GM12878 (cell line): Measurements from ENCODE around the gene TECTB. TPM values are rescaled to one million over a fixed set of nuclear protein-coding genes. Genes with fewer than 3 reads are reported as not detected.

Source experiments
- ATAC-seq: fragments of 200-7000 bp; cut with Tn5 transposase; 3 replicates; pipeline ENCODE4 v1.9.1; 2020; ENCODE audit warnings: mild to moderate bottlenecking, moderate library complexity
- BruUV-seq: library from RNA; stranded (reverse); fragments of 400-500 nt; replicated peaks from 2 replicates; lab custom pipeline; 2021; lab: Mats Ljungman, UMichigan
- CTCF ChIA-PET: fragments of 300-600 bp; sonication (Branson Sonifier 250); formaldehyde crosslinking; extraction: SDS; loops from one replicate; lab custom pipeline; 2021; ENCODE audit warnings: inconsistent platforms; lab: Yijun Ruan, JAX
- POLR2A ChIA-PET: fragments of 350-600 bp; formaldehyde crosslinking; extraction: SDS; loops from one replicate; lab custom pipeline; 2021; ENCODE audit warnings: inconsistent platforms; lab: Charles Lee
- RAD21 ChIA-PET: fragments of 300-600 bp; sonication (Branson Sonifier 250); formaldehyde crosslinking; loops from one replicate; lab custom pipeline; 2023; ENCODE audit warnings: antibody characterized with exemption; ENCODE audit not compliant: unreplicated experiment; lab: Charles Lee
- SMC1A ChIA-PET: fragments of 300-600 bp; sonication (Branson Sonifier 250); formaldehyde crosslinking; loops from one replicate; lab custom pipeline; 2023; ENCODE audit not compliant: unreplicated experiment, uncharacterized antibody; lab: Charles Lee
- DNase-seq: peaks from one replicate; pipeline ENCODE4 v3.0.0-alpha.2; 2011; ENCODE audit warnings: low read depth, low spot score
- FAIRE-seq: peaks from 3 replicates; lab custom pipeline; 2011; peaks lifted over from hg19 to GRCh38; lab: Jason Lieb, UNC
- H2AFZ ChIP-seq: 2 replicates; pipeline ENCODE4 v1.6.0; 2011; ENCODE audit warnings: low read depth, low read length, control low read depth; ENCODE audit not compliant: control insufficient read depth
- H3K27ac ChIP-seq: 2 replicates; pipeline ENCODE4 v1.5.1; 2011; ENCODE audit warnings: control low read depth; ENCODE audit not compliant: control insufficient read depth, insufficient read depth
- H3K27me3 ChIP-seq, 2 experiments: replicated peaks in 1 of 2; 2 replicates each; pipeline versions ENCODE4 v1.6.0 to v1.6.1; 2011; ENCODE audit warnings: low read length in 1 of 2; ENCODE audit not compliant: control insufficient read depth in 2 of 2, insufficient read depth in 2 of 2
- H3K36me3 ChIP-seq, 2 experiments: 2 replicates each; pipeline ENCODE4 v1.5.1; 2011; ENCODE audit warnings: low read length in 1 of 2; ENCODE audit not compliant: control insufficient read depth in 2 of 2, insufficient read depth in 2 of 2
- H3K4me1 ChIP-seq: 2 replicates; pipeline ENCODE4 v1.6.1; 2011; ENCODE audit warnings: mild to moderate bottlenecking, low read length, moderate library complexity, mixed read lengths; ENCODE audit not compliant: control insufficient read depth, insufficient read depth
- H3K4me2 ChIP-seq: 2 replicates; pipeline ENCODE4 v1.6.0; 2011; ENCODE audit warnings: control low read depth; ENCODE audit not compliant: control insufficient read depth, insufficient read depth
- H3K4me3 ChIP-seq: fragments of 200-600 bp; sonication (generic); 2 replicates; pipeline ENCODE4 v1.5.1; 2016
- H3K79me2 ChIP-seq: 2 replicates; pipeline ENCODE4 v1.6.0; 2011; ENCODE audit warnings: low read length; ENCODE audit not compliant: control insufficient read depth, insufficient read depth
- H3K9ac ChIP-seq: 2 replicates; pipeline ENCODE4 v1.8.0; 2011; ENCODE audit warnings: low read length, control low read depth, mixed read lengths; ENCODE audit not compliant: control insufficient read depth, insufficient read depth
- H3K9me3 ChIP-seq: replicated peaks from 3 replicates; pipeline ENCODE4 v1.5.1; 2011; ENCODE audit warnings: mild to moderate bottlenecking, low read length; ENCODE audit not compliant: control insufficient read depth, insufficient read depth
- H4K20me1 ChIP-seq: 2 replicates; pipeline ENCODE4 v1.6.0; 2011; ENCODE audit not compliant: control insufficient read depth, insufficient read depth
- BHLHE40 ChIP-seq, 2 experiments: fragments of 450-650 bp in 1 of 2; IDR thresholded peaks; 2 replicates each; pipeline ENCODE4 v1.6.1; 2011 to 2017; ENCODE audit warnings: low read depth in 2 of 2, borderline replicate concordance in 1 of 2, improper control_type of control experiment in 1 of 2, low read length in 1 of 2, mild to moderate bottlenecking in 1 of 2
- CHD4 ChIP-seq: fragments of 200-600 bp; sonication (generic); IDR thresholded peaks from 2 replicates; pipeline ENCODE4 v1.6.1; 2016; ENCODE audit warnings: mild to moderate bottlenecking
- E4F1 ChIP-seq: fragments of 450-650 bp; IDR thresholded peaks from 2 replicates; pipeline ENCODE4 v1.6.1; 2018; ENCODE audit warnings: borderline replicate concordance, mild to moderate bottlenecking; ENCODE audit not compliant: partially characterized antibody
- EED ChIP-seq: sonication (generic); IDR thresholded peaks from 2 replicates; pipeline ENCODE4 v1.6.1; 2016; ENCODE audit warnings: antibody characterized with exemption, low read depth
- MEF2A ChIP-seq: IDR thresholded peaks from 2 replicates; pipeline ENCODE4 v1.6.1; 2011; ENCODE audit warnings: low read depth, mild to moderate bottlenecking, low read length, moderate library complexity; ENCODE audit not compliant: insufficient read depth
- MTA2 ChIP-seq: fragments of 450-650 bp; IDR thresholded peaks from 2 replicates; pipeline ENCODE4 v1.6.1; 2016; ENCODE audit warnings: low read depth, mild to moderate bottlenecking, moderate library complexity
- MTA3 ChIP-seq: IDR thresholded peaks from 2 replicates; pipeline ENCODE4 v1.6.1; 2012; ENCODE audit warnings: low read length, inconsistent platforms, borderline replicate concordance
- MYB ChIP-seq: fragments of 150-350 bp; IDR thresholded peaks from 2 replicates; pipeline ENCODE4 v1.6.1; 2014; ENCODE audit warnings: mild to moderate bottlenecking, low read depth, low read length, borderline replicate concordance
- NFYA ChIP-seq: IDR thresholded peaks from 2 replicates; pipeline ENCODE4 v1.6.1; 2011; ENCODE audit warnings: low read depth, mild to moderate bottlenecking, low read length, improper control_type of control experiment, borderline replicate concordance
- SIN3A ChIP-seq: IDR thresholded peaks from 2 replicates; pipeline ENCODE4 v1.6.1; 2012; ENCODE audit warnings: low read depth, low read length, improper control_type of control experiment
- SKIL ChIP-seq: fragments of 450-650 bp; IDR thresholded peaks from 2 replicates; pipeline ENCODE4 v1.6.1; 2017; ENCODE audit warnings: mild to moderate bottlenecking, low read depth, inconsistent platforms; ENCODE audit not compliant: poor library complexity, severe bottlenecking
- SREBF1 ChIP-seq: IDR thresholded peaks from 2 replicates; pipeline ENCODE4 v1.6.1; 2012; ENCODE audit warnings: mild to moderate bottlenecking, low read length
- TAF1 ChIP-seq: IDR thresholded peaks from 2 replicates; pipeline ENCODE4 v1.6.1; 2011; ENCODE audit warnings: mild to moderate bottlenecking, low read depth, low read length, borderline replicate concordance
- TARDBP ChIP-seq: IDR thresholded peaks from 2 replicates; pipeline ENCODE4 v1.6.1; 2016; ENCODE audit warnings: borderline replicate concordance
- WGBS: methylation state at CpG from one replicate; pipeline ENCODE4 v1.1.6; 2016; ENCODE audit warnings: low lambda C conversion rate; ENCODE audit not compliant: insufficient replicate concordance, insufficient coverage; ENCODE audit errors: missing lambda C conversion rate; 5-methylcytosine and 5-hydroxymethylcytosine counted together
- in situ Hi-C: fragments of 300-500 bp; cut with MboI; formaldehyde crosslinking; loops from 9 replicates; pipeline ENCODE4 v1.14.3; 2018; ENCODE audit warnings: mixed read lengths
- intact Hi-C: fragments of 100-400 bp; cut with micrococcal nuclease; formaldehyde crosslinking; loops from one replicate; pipeline ENCODE4 v1.14.2; 2022; ENCODE audit not compliant: unreplicated experiment
- polyA plus RNA-seq, 11 experiments: library from polyadenylated mRNA; depleted of rRNA in 4 of 11; unstranded in 6 of 11; stranded (reverse) in 5 of 11; fragments of >200 nt; fragmentation: Nextera tagmentation in 4 of 11; fragmentation: Illumina TruSeq in 1 of 11; extraction: Ambion mirVana in 4 of 11; extraction: Trizol in 1 of 11; gene quantifications; 1 replicate in 1 of 11; 2 replicates in 10 of 11; pipeline versions ENCODE4 v1.2.1 to v1.2.3, GENCODE V29; 2011 to 2016; ENCODE audit warnings: inconsistent platforms in 2 of 11, missing spikeins in 2 of 11, low read depth in 1 of 11
- total RNA-seq, 4 experiments: library from RNA; depleted of rRNA in 3 of 4; stranded (reverse); fragments of >200 nt in 3 of 4; fragmentation: Illumina TruSeq in 1 of 4; extraction: Trizol in 1 of 4; gene quantifications; 2 replicates each; pipeline versions ENCODE4 v1.2.1 to v1.2.3, GENCODE V29; 2013 to 2021
- TF ChIP-seq, protein P1 (sequence below): fragments of 450-650 bp; IDR thresholded peaks from 2 replicates; pipeline ENCODE4 v1.6.1; 2016; ENCODE audit warnings: mild to moderate bottlenecking, moderate library complexity, borderline replicate concordance

TECTB gene
- total and polyA plus RNA-seq, 10 of the 15 experiments (the other 5 are each of a cell fraction or from before 2014, with no cell fraction given) = not detected

GRCh38 chr10:112260831-112261230 lies 22.4 kb upstream of the TECTB start (continued):
- no peak for TF ChIP-seq MYB
- no peak for TF ChIP-seq TARDBP
- TF ChIP-seq BHLHE40 (IDR thresholded peaks at IDR 0.05; ENCODE audit: borderline replicate concordance in 1 of 2, low read depth in 2 of 2, low read length in 1 of 2) = no peak
- TF ChIP-seq E4F1 = no peak
- TF ChIP-seq SKIL = no peak

- H4K20me1 ChIP-seq = no peaks in the 10 kb centered on the region
- DNase-seq (no peak), FAIRE-seq (no peak), ATAC-seq (no peak)
- no peaks in the 10 kb centered on the region for H3K9me3 ChIP-seq
- H3K4me3 ChIP-seq = no peak overlapping the region
- BruUV-seq = no TSS peak
- RAD21 ChIA-PET = no interaction called here
- H2AFZ ChIP-seq = no peak overlapping the region
- H3K4me2 ChIP-seq = no peak overlapping the region
- in situ Hi-C loops (no loop called here), intact Hi-C loops (no loop called here)
- POLR2A ChIA-PET = no interaction called here
- SMC1A ChIA-PET = no interaction called here
- H3K27ac ChIP-seq = no peak overlapping the region
- H3K4me1 ChIP-seq = no peaks in the 10 kb centered on the region
- no peaks in the 10 kb centered on the region for H3K79me2 ChIP-seq
- H3K9ac ChIP-seq = no peak overlapping the region
- no peaks in the 10 kb centered on the region for H3K36me3 ChIP-seq
- CTCF ChIA-PET = no interaction called here
- WGBS = 58% methylated on average over 4 of the region's 4 CpGs
- H3K27me3 ChIP-seq = no peaks in the 10 kb centered on the region
- TF ChIP-seq MEF2A (no peak), TAF1 (no peak), CHD4 (no peak), SREBF1 (no peak), MTA2 (no peak), EED (no peak), NFYA (no peak), SIN3A (no peak), MTA3 (no peak)
- TF ChIP-seq, protein P1, sequence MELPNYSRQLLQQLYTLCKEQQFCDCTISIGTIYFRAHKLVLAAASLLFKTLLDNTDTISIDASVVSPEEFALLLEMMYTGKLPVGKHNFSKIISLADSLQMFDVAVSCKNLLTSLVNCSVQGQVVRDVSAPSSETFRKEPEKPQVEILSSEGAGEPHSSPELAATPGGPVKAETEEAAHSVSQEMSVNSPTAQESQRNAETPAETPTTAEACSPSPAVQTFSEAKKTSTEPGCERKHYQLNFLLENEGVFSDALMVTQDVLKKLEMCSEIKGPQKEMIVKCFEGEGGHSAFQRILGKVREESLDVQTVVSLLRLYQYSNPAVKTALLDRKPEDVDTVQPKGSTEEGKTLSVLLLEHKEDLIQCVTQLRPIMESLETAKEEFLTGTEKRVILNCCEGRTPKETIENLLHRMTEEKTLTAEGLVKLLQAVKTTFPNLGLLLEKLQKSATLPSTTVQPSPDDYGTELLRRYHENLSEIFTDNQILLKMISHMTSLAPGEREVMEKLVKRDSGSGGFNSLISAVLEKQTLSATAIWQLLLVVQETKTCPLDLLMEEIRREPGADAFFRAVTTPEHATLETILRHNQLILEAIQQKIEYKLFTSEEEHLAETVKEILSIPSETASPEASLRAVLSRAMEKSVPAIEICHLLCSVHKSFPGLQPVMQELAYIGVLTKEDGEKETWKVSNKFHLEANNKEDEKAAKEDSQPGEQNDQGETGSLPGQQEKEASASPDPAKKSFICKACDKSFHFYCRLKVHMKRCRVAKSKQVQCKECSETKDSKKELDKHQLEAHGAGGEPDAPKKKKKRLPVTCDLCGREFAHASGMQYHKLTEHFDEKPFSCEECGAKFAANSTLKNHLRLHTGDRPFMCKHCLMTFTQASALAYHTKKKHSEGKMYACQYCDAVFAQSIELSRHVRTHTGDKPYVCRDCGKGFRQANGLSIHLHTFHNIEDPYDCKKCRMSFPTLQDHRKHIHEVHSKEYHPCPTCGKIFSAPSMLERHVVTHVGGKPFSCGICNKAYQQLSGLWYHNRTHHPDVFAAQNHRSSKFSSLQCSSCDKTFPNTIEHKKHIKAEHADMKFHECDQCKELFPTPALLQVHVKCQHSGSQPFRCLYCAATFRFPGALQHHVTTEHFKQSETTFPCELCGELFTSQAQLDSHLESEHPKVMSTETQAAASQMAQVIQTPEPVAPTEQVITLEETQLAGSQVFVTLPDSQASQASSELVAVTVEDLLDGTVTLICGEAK = no peak
These were observed 21.8 kb upstream of the TECTB start for GRCh38 chr10:112261281-112261822.
